DMS114 treated with DMSO at 0.1 percent for 48 hours (cell line): ENCODE data around the gene PPP2R5D.
"Not testable (repeated sequence)": the region's sequence is repeated elsewhere in the genome, so short reads cannot be mapped to it uniquely, and the experiment has no call there.

Experiments used
- DNase-seq: peaks from one replicate; lab custom pipeline; 2025; ENCODE audit not compliant: unreplicated experiment; lab: John Stamatoyannopoulos, UW

Gene PPP2R5D

DNA sequence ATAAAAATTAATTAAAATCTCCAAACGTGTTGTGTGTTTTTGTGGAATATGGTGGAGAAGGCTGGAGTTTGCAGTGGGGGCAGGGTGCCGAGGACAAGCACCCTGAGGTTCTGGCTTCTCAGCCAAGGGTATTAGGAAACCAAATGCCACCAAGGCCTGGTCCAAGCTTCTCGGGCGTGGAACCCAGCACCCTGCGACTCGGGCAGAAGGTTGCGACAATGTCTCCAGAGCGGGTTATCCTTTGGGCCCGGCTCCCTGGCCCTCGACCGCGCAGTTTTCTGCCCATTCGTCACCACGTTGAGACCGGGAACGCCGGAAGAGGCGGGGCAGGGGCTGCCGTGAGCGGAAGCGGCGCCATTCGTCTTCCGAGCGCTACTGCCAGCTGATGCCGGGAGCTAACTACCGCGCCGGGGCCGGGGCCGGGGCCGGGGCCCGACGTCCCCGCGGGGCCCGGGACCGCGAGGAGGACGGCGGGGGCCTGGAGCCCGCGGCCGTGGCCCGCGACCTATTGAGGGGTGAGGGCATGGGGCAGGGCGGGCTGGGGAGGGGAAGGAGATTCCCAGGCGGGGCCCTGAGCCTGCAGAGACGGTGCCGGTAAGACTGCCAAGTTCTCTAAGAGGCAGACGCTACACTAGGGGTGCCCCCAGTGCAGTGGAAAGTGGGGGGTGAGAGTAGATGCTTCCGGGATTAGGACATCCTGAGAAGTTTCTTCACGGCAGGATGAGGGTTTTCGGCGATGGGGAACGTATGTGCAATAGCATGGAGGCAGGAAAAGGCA is 37.1 kb downstream of the PPP2R5D start, which contains the start of gene RRP36:
TSS of gene RRP36 (plus strand) at position 354 of the 778 bp plus-strand sequence. CDS start at position 386, 32 bp downstream.
- peak; percentile 75 for DNase-seq

DNA sequence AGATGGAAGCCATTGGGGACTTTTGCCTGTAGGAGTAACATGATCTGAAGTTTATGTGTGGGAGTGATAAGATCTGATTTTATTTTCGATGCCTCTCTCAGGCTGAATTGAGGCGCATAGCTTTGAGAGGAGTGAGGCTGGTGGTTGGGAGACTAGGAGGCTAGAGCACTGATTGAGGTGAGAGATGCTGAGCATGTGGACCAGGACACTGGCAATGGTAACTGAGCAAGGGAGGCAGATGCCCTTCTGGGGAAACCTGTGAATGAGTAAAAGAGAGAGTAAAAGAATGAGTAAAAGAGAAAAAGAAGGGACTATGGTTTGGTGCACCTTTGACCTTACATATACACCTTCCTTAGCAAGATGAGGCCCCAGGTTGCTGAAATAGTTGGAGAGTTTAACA is 40.1 kb downstream of the PPP2R5D start:
- no peak for DNase-seq

DNA sequence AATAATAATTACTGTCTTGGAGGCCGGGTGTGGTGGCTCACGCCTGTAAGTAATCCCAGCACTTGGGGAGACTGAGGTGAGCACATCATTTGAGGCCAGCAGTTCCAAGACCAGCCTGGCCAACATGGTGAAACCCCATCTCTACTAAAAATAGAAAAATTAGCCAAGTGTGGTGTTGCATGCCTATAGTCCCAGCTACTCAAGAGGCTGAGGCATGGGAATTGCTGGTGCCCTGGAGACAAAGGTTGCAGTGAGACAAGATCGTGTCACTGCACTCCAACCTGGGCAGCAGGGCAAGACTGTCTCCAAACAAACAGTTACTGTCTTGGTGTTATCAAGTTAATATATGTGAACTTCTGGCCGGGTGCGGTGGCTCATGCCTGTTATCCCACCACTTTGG is 42.0 kb downstream of the PPP2R5D start:
- DNase-seq = no peak

DNA sequence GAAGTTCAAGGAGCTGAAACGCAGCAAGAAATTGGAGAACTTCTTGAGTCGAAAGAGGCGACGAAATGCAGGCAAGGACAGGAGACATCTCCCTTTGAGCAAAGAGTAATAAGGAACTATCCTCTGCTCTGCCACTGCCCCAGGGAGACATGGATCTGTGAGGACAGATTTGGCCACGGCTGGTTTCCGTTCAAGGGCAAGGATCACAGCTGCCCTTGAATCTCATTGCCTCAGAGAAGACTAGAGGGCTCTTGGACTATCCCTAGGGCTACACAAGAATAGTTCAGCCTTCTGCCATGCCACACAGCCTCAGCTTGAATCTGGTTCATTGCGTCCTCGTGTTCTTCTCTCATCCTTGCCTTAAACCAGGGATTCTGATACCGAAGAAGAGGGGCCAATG is 44.8 kb downstream of the PPP2R5D start:
- no peak for DNase-seq

DNA sequence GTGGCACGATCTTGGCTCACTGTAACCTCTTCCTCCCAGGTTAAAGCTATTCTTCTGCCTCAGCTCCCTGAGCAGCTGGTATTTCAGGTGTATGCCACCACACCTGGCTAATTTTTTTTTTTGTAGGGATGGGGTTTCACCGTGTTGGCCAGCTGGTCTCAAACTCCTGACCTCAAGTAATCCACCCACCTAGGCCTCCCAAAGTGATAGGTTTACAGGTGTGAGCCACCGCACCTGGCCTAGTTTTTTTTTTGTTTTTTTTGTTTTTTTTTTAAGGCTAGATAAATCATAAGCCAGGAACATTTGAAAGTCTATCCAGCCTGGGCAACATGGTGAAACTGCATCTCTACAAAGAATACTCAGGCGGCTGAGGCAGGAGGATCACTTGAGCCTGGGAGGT is 48.0 kb downstream of the PPP2R5D start:
- no peak for DNase-seq

DNA sequence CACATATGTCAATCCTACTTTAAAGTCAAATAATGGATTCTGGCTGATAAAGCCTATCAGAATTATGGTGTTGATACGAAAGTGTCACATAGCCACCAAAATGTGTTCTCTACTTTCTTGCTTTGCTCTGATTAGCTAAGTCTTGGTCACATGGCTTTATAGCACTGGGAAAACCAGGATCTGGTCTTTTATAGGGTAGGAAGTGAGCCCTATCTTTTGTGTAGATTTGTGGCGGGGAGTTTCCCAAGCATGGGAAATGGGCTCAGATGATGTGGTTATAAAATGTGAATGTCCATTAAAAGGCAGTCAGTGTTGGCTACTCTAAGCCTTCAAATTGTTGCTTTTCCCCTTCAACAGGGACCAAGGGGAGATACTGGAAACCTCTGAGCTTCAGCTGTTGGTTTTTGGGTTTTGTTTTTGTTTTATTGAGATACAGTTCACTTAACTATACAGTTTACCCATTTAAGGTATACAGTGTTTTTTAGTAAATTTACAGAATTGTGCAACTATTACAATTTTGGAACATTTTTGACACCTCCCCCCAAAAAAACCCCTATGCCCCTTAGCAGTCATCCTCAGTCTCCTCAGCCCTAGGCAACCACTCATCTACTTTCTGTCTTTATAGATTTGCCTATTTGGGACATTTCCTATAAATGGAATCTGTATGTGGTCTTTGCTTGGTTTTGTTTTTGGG is 49.3 kb downstream of the PPP2R5D start:
- DNase-seq = no peak

- DNase-seq = no peak
These were observed 49.8 kb downstream of the PPP2R5D start for GRCh38 chr6:43034190-43034525.

- no peak for DNase-seq
These were observed 51.3 kb downstream of the PPP2R5D start for GRCh38 chr6:43035495-43036194.

- DNase-seq = no peak
These were observed 52.3 kb downstream of the PPP2R5D start for GRCh38 chr6:43036712-43037111.

DNA sequence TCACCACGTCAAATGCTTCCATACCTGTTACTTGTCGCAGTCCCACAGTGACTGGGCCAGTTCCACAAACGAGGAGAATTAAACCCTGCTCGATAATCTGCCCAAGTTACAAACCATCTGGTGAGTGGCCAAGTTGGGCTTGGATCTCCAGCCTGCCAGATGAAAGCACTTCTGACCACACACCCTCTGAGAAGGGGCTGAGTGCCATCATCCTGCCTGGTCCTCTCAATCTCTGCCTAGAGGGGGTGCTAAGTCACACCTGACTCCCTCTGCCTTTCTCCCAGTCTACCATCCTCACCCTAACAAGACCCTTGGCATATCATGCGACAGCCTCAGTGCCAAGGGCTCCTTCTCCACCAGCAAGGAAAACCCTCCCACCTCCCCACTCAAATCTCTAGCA is 52.8 kb downstream of the PPP2R5D start:
- DNase-seq = no peak

- DNase-seq = no peak
These were observed 53.3 kb downstream of the PPP2R5D start for GRCh38 chr6:43037706-43038105.

- no peak for DNase-seq
These were observed 54.4 kb downstream of the PPP2R5D start for GRCh38 chr6:43038727-43039126.

GRCh38 chr6:43040542-43041257 is 56.3 kb downstream of the PPP2R5D start:
- no peak for DNase-seq

DNA sequence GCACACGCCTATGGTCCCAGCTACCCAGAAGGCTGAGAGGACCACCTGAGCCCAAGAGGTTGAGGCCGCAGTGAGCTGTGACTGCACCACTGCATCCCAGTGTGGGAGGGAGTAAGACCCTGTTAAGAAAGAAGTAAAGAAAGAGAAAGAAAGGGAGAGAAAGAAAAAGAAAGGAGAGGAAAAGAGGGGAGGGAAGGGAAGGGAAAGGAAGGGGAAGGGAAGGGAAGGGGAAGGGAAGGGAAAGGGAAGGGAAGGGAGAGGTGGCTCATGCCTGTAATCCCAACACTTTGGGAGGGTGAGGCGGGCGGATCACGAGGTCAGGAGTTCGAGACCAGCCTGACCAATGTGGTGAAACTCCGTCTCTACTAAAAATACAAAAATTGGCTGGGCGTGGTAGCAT is 57.1 kb downstream of the PPP2R5D start:
- DNase-seq = not testable (repeated sequence)

DNA sequence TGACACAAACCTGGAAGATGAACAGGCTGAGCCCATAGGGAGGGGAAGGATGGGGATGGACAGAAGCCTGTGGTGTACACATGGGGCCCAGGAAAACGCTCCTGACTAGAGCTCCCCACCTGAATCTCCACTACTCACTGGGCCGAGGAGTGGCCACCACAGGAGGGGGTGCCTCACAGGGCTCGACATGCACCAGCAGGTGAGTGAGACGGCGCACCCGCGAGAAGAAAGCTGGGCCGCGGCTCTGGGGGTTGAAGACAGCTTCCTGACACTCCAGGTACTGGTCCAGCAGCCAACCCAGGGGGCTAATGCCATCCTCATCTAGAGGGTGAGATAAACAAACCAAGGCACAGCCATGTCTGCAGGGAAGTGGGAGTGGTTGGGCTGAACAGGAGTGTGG is 58.9 kb downstream of the PPP2R5D start:
- no peak for DNase-seq

GRCh38 chr6:43045371-43045930 is 61.1 kb downstream of the PPP2R5D start:
- no peak for DNase-seq

DNA sequence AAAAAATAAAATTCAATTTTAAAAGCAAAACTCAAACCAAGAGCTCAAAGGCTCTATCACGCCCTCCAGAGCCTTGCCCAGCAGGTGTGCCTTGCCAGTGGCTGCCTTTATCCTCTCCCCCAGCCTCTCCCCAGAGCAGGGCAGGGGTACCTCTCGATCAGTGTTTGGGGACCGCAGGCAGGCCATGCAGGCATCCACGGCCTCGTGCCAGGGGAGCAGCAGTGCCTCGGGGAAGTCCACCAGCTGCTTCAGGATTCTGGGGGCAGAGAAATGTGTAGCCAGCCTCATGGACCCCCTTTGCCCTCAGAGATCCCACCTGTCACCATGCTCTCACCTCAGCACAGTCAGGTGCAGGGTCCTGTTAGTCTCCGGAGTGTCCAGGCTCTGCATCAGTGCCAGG is 63.6 kb downstream of the PPP2R5D start:
- no peak for DNase-seq

DNA sequence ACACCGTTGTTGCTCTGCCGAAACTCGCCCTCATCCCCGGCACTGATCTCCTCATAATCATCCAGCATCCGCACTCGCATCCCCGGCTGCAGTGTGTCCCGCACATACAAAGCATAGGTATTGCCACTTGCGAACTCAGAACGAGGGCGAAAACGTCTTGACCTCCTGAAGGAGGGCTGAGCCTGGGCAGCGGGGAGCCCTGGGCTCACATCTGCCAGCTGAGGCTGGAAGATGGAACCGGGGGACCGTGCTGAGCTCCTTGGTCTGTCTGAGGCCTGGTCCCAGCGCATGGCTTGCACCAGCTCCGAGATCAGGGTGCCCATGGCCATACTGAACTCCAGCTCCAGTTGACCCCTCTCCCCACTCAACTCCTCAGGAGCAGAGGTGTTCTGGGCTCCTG is 66.6 kb downstream of the PPP2R5D start:
- no peak for DNase-seq

- DNase-seq = no peak
These were observed 68.0 kb downstream of the PPP2R5D start for GRCh38 chr6:43052225-43052841.

DNA sequence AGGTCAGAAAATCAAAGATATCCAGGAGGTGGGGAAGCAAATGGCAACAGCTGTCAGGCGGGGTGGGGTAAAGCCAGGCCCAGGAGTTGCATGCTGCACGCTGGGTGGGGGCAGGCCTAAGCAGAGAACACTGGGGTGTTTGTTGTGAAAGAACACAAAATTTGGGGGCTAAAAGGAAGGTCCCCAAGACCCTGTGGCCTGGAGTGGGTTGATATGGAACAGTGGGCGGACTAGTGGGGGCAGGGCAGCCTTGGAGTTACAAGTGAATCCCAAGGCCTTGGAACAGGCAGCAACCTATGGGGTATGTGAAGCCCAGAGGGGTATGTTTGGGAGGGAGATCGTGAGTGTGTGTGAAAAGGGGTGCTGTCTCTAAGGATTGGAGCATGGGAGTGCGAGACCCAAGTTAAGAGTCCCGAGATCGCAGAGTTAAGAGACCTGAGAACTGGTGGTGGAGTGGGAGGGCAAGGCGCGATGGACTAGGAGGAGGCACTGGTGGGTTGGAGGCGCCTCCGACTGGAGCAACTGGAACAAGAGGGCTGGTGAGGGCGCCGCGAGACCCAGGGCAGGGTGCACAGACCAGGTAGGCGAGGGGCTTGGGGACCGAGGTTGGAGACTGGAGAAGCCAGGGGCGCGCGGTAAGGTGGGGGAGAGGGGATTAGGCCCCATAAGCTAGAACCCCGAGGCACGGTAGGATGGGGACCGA is 68.6 kb downstream of the PPP2R5D start:
- no peak for DNase-seq
